ENCODE results near the gene CHCHD3.
"Not testable (repeated sequence)": the region's sequence is repeated elsewhere in the genome, so short reads cannot be mapped to it uniquely, and the experiment has no call there.

CHCHD3 gene

GRCh38 chr7:132943645-132944044, 138.2 kb downstream of the CHCHD3 start:
- no peak for DNase-seq

- no peak for DNase-seq
Observed at GRCh38 chr7:132942701-132943100, 139.2 kb downstream of the CHCHD3 start.

- no peak for DNase-seq
Observed at GRCh38 chr7:132941905-132942304, 140.0 kb downstream of the CHCHD3 start.

GRCh38 chr7:132941428-132941827, 140.5 kb downstream of the CHCHD3 start:
- DNase-seq, result no peak

- no peak for DNase-seq
Observed at GRCh38 chr7:132940084-132940483, 141.8 kb downstream of the CHCHD3 start.

- DNase-seq, result no peak
Observed at GRCh38 chr7:132939495-132939894, 142.4 kb downstream of the CHCHD3 start.

GRCh38 chr7:132937286-132937685, 144.6 kb downstream of the CHCHD3 start:
- DNase-seq, result no peak

- DNase-seq, result no peak
Observed at GRCh38 chr7:132935608-132936007, 146.3 kb downstream of the CHCHD3 start.

GRCh38 chr7:132934017-132934416, 147.9 kb downstream of the CHCHD3 start:
- DNase-seq, result no peak

- DNase-seq, result no peak
Observed at GRCh38 chr7:132933072-132933458, 148.8 kb downstream of the CHCHD3 start.

- DNase-seq, result no peak
Observed at GRCh38 chr7:132932296-132933071, 149.4 kb downstream of the CHCHD3 start.

- DNase-seq, result no peak
Observed at GRCh38 chr7:132930881-132931280, 151.0 kb downstream of the CHCHD3 start.

GRCh38 chr7:132929944-132930343, 151.9 kb downstream of the CHCHD3 start:
- not testable (repeated sequence) for DNase-seq

GRCh38 chr7:132919771-132920170, 162.1 kb downstream of the CHCHD3 start:
- no peak for DNase-seq

GRCh38 chr7:132915647-132916046, 166.2 kb downstream of the CHCHD3 start:
- no peak for DNase-seq

GRCh38 chr7:132910657-132911056, 171.2 kb downstream of the CHCHD3 start:
- DNase-seq, result no peak

GRCh38 chr7:132907380-132907940, 174.4 kb downstream of the CHCHD3 start:
- DNase-seq, result no peak

GRCh38 chr7:132906193-132906835, 175.6 kb downstream of the CHCHD3 start:
- DNase-seq, result no peak

GRCh38 chr7:132905136-132905535, 176.8 kb downstream of the CHCHD3 start:
- not testable (repeated sequence) for DNase-seq

- no peak for DNase-seq
Observed at GRCh38 chr7:132904209-132904608, 177.7 kb downstream of the CHCHD3 start.

- DNase-seq, result not testable (repeated sequence)
Observed at GRCh38 chr7:132902294-132902693, 179.6 kb downstream of the CHCHD3 start.

GRCh38 chr7:132901241-132901640, 180.6 kb downstream of the CHCHD3 start:
- DNase-seq, result no peak

GRCh38 chr7:132899833-132900232, 182.1 kb downstream of the CHCHD3 start:
- no peak for DNase-seq

- DNase-seq, result not testable (repeated sequence)
Observed at GRCh38 chr7:132898641-132899175, 183.2 kb downstream of the CHCHD3 start.

Data from CD4-positive, alpha-beta T cell treated with Interleukin-15 for 1 hour (primary cell).